Stomach (tissue), 9 donors: ENCODE measurements around the gene CMTM1. TPM values are rescaled to one million over a fixed set of nuclear protein-coding genes. Genes with fewer than 3 reads are reported as not detected.

Source experiments
- DNase-seq, 2 donors: peaks; one replicate each; pipeline versions ENCODE4 v3.0.0 to v3.0.0-alpha.2; 2013 to 2019
- H3K27ac ChIP-seq, 5 donors: fragments of 200-600 bp in 4 of 5; sonication (generic) in 4 of 5; one replicate each; pipeline ENCODE4 v1.5.1; 2013 to 2019; ENCODE audit warnings: mild to moderate bottlenecking in 1 of 5, moderate library complexity in 1 of 5
- H3K27me3 ChIP-seq, 3 donors: fragments of 200-600 bp; sonication (generic); one replicate each; pipeline ENCODE4 v1.5.1; 2017 to 2019; ENCODE audit warnings: mixed run types in 1 of 3
- H3K36me3 ChIP-seq, 4 donors: fragments of 200-600 bp; sonication (generic); 1 replicate in 3 of 4; 2 replicates in 1 of 4; pipeline ENCODE4 v1.5.1; 2016 to 2019
- H3K4me1 ChIP-seq, 4 donors: fragments of 200-600 bp; sonication (generic); one replicate each; pipeline ENCODE4 v1.5.1; 2016 to 2019
- H3K4me3 ChIP-seq, 4 donors: fragments of 200-600 bp; sonication (generic) in 3 of 4; one replicate each; pipeline ENCODE4 v1.5.1; 2016 to 2019; ENCODE audit warnings: mild to moderate bottlenecking in 1 of 4
- H3K9me3 ChIP-seq, 4 donors: fragments of 200-600 bp; sonication (generic); one replicate each; pipeline ENCODE4 v1.5.1; 2016 to 2019
- EP300 ChIP-seq: sonication (generic); formaldehyde crosslinking; IDR thresholded peaks from one replicate; pipeline ENCODE4 v1.6.1; 2017; ENCODE audit warnings: antibody characterized with exemption
- POLR2A ChIP-seq, 4 donors: fragments of 450-650 bp; IDR thresholded peaks; one replicate each; pipeline ENCODE4 v1.6.1; 2016; ENCODE audit warnings: antibody characterized with exemption in 4 of 4, control low read depth in 2 of 4, mild to moderate bottlenecking in 1 of 4, moderate library complexity in 1 of 4
- POLR2AphosphoS5 ChIP-seq, 3 donors: sonication (generic); formaldehyde crosslinking; IDR thresholded peaks; one replicate each; pipeline ENCODE4 v1.6.1; 2016; ENCODE audit warnings: antibody characterized with exemption in 3 of 3
- WGBS, 5 donors: extraction: QIAGEN DNeasy Blood & Tissue Kit in 3 of 5; methylation state at CpG; one replicate each; pipeline versions ENCODE4 v1.1.5 to v1.1.7; 2013 to 2018; 5-methylcytosine and 5-hydroxymethylcytosine counted together
- intact Hi-C: fragments of 100-400 bp; cut with DNase I; formaldehyde crosslinking; loops from one replicate; pipeline ENCODE4 v1.15.1; 2023; ENCODE audit warnings: low total_unique reads
- polyA plus RNA-seq, 3 donors: library from polyadenylated mRNA; stranded (reverse); fragments of 200-250 nt; gene quantifications; one replicate each; pipeline ENCODE4 v1.2.3, GENCODE V29; 2013
- total RNA-seq, 5 donors: library from RNA; depleted of rRNA; stranded (reverse); fragments of >200 nt; gene quantifications; one replicate each; pipeline versions ENCODE4 v1.1.0 to v1.2.3, GENCODE V29; 2014 to 2016
- TF ChIP-seq, protein P1 (sequence below), 7 experiments: fragments of 450-650 bp in 4 of 7; fragments of 200-600 bp in 3 of 7; sonication (generic) in 3 of 7; IDR thresholded peaks; one replicate each; pipeline ENCODE4 v1.5.1; 2016 to 2019; ENCODE audit warnings: antibody characterized with exemption in 7 of 7, control low read depth in 2 of 7, mild to moderate bottlenecking in 1 of 7
- donor health status: healthy with polysubstance abuse.
- donor health status: Bipolar disorder and iron deficiency.
- donor health status: healthy.

Gene CMTM1
- total and polyA plus RNA-seq, 8 donors, result 0.28 TPM; not detected in 7

DNA sequence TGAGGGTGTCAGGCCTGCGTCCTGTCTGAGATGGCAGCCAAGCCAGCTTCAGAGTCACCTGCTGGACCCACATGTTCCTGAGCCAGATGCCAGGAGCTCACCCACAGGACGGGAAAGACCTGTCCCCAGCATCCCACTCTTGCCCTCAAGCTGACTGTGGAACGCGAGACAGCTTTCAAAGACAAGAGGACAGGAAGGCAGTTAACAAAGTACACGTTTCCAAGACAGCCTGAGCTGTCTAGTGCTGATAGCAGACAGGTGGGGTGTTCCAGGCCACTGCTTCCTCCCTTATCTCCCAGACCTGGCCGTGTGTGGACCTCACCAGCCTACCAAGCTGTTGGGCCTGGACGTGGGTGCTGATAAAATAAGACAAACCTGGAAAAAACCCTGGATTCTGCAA, 51.5 kb downstream of the CMTM1 start:
- H3K4me1 ChIP-seq, result peaks cover 15 to 32% (median 21%) of the 10 kb centered on the region in 4 donors
- no peak for DNase-seq
- peak overlapping the region in 3 of 5 donors; percentile 23 to 62 (median 48) for H3K27ac ChIP-seq
- TF ChIP-seq EP300, result no peak
- no peak for TF ChIP-seq POLR2A (IDR thresholded peaks at IDR 0.05)
- TF ChIP-seq, protein P1, sequence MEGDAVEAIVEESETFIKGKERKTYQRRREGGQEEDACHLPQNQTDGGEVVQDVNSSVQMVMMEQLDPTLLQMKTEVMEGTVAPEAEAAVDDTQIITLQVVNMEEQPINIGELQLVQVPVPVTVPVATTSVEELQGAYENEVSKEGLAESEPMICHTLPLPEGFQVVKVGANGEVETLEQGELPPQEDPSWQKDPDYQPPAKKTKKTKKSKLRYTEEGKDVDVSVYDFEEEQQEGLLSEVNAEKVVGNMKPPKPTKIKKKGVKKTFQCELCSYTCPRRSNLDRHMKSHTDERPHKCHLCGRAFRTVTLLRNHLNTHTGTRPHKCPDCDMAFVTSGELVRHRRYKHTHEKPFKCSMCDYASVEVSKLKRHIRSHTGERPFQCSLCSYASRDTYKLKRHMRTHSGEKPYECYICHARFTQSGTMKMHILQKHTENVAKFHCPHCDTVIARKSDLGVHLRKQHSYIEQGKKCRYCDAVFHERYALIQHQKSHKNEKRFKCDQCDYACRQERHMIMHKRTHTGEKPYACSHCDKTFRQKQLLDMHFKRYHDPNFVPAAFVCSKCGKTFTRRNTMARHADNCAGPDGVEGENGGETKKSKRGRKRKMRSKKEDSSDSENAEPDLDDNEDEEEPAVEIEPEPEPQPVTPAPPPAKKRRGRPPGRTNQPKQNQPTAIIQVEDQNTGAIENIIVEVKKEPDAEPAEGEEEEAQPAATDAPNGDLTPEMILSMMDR (IDR thresholded peaks at IDR 0.05), result no peak
- no peak for TF ChIP-seq POLR2AphosphoS5 (IDR thresholded peaks at IDR 0.05)
- H3K27me3 ChIP-seq, result no peaks in the 10 kb centered on the region
- H3K4me3 ChIP-seq, result no peak overlapping the region
- WGBS, 5 donors, result 32 to 55% (median 41%) methylated on average over 7 of the region's 7 CpGs
- H3K36me3 ChIP-seq, result peaks cover 29 to 68% (median 56%) of the 10 kb centered on the region in 4 donors
- H3K9me3 ChIP-seq, result no peaks in the 10 kb centered on the region
- intact Hi-C loops, result no loop called here

- DNase-seq, result no peak
- Histone ChIP-seq H3K9me3 (no peaks in the 10 kb centered on the region), H3K4me1 (peaks cover 15 to 32% (median 21%) of the 10 kb centered on the region in 4 donors), H3K36me3 (peaks cover 18 to 65% (median 50%) of the 10 kb centered on the region in 4 donors), H3K4me3 (no peak overlapping the region), H3K27ac (peak overlapping the region; percentile 21 to 62 (median 32)), H3K27me3 (no peaks in the 10 kb centered on the region)
- intact Hi-C loops, result no loop called here
- TF ChIP-seq POLR2A (IDR thresholded peaks at IDR 0.05) (no peak), POLR2AphosphoS5 (IDR thresholded peaks at IDR 0.05) (peak in 1 of 3 donors; percentile 68), EP300 (no peak)
- TF ChIP-seq, protein P1 (IDR thresholded peaks at IDR 0.05), result no peak
- WGBS, 5 donors, result 54 to 62% (median 57%) methylated on average over 10 of the region's 10 CpGs
Measured at GRCh38 chr16:66618588-66619375, 52.5 kb downstream of the CMTM1 start.

DNA sequence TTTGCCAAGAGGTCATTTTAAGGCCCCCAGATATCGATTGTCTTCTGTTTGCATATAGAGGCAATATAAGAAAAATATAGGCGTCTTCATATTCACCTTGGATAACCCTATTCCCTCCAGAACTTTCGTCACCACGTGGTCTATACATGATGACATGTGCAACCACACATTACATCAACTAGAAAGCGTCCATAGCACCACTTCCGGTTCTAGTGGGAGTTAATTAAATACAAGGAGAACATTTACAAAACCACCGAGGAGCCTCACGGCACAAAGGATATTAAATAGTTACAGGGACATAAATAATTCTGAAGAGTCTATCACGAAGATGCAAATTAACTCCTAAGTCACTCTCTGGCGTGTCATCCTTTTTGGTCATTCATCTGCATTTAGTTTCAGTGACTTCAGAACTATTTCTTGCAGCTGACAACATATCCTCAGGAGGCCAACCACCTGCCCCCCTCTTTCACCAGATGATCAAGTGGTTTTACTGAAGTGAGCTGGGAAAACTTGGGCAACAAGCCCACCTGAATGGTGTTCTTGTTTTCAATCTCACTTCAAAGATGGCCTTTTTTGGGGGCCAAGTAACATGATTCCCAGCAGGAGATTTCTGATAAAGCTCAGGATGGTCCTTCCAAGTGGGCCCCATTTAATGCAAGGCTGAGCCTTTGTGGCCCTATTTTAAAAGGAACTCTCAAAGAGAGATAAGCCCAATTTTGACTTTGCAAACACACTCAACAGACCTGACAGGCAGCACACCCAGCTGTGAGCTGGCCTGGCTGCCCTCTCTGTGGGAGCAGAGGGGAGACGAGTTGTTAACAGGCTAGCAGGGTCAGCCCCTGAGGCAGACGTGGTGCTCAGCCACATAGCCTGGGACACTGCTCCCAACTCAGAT, 53.5 kb downstream of the CMTM1 start:
- H3K36me3 ChIP-seq, result peaks cover 11 to 55% (median 47%) of the 10 kb centered on the region in 4 donors
- TF ChIP-seq, protein P1 (IDR thresholded peaks at IDR 0.05), result no peak
- TF ChIP-seq EP300 (no peak), POLR2A (IDR thresholded peaks at IDR 0.05) (no peak), POLR2AphosphoS5 (IDR thresholded peaks at IDR 0.05) (no peak)
- intact Hi-C loops, result no loop called here
- H3K27me3 ChIP-seq, result no peaks in the 10 kb centered on the region
- peak overlapping the region in 2 of 5 donors; percentile 34 to 62 for H3K27ac ChIP-seq
- H3K4me3 ChIP-seq, result no peak overlapping the region
- 61 to 69% (median 67%) methylated on average over 10 to 12 of the region's 12 CpGs for WGBS, 5 donors
- H3K9me3 ChIP-seq, result no peaks in the 10 kb centered on the region
- peaks cover 15 to 32% (median 21%) of the 10 kb centered on the region in 4 donors for H3K4me1 ChIP-seq
- no peak for DNase-seq

DNA sequence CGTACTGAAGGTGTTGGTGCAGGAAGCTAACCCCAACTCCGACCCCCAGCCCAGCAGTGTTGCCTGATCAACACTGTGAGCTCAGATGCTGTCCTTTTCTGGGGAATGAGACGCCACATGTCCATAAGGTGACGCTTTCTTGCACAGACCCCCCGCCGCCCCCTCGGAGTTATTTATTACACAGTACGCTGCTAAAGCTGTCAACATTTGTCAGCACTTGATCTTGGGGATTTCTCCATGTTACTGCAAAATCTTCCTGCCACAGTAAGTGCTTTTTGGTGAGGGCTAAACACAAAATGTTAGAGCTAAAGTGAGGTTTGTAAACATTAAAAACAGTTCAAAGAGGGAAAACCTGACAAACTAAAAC, 54.2 kb downstream of the CMTM1 start:
- TF ChIP-seq POLR2AphosphoS5 (IDR thresholded peaks at IDR 0.05), result no peak
- no peak overlapping the region for H3K27ac ChIP-seq
- H3K27me3 ChIP-seq, result no peaks in the 10 kb centered on the region
- H3K4me3 ChIP-seq, result no peak overlapping the region
- H3K4me1 ChIP-seq, result peaks cover 15 to 32% (median 21%) of the 10 kb centered on the region in 4 donors
- H3K9me3 ChIP-seq, result no peaks in the 10 kb centered on the region
- intact Hi-C loops, result no loop called here
- peaks cover 11 to 51% (median 42%) of the 10 kb centered on the region in 4 donors for H3K36me3 ChIP-seq
- DNase-seq, result no peak
- 80 to 88% (median 85%) methylated on average over 6 to 8 of the region's 8 CpGs for WGBS, 5 donors
